IMR-90 (cell line): ENCODE results near the gene WDR48.

Experiments
- CEBPB ChIP-seq: IDR thresholded peaks from 2 replicates; pipeline ENCODE4 v1.6.1; 2012; ENCODE audit warnings: low read depth, low read length, improper control_type of control experiment
- CTCF ChIP-seq: conservative IDR thresholded peaks from 2 replicates; pipeline ENCODE4 v1.5.1; 2012; ENCODE audit warnings: mild to moderate bottlenecking, low read depth, low read length, improper control_type of control experiment
- MXI1 ChIP-seq: IDR thresholded peaks from 2 replicates; pipeline ENCODE4 v1.6.1; 2012; ENCODE audit warnings: low read depth, mild to moderate bottlenecking, low read length, moderate library complexity, borderline replicate concordance
- NFE2L2 ChIP-seq: fragments of 150-350 bp; IDR thresholded peaks from 2 replicates; pipeline ENCODE4 v1.6.1; 2016; ENCODE audit warnings: low read depth, mild to moderate bottlenecking, low read length
- RAD21 ChIP-seq: IDR thresholded peaks from 2 replicates; pipeline ENCODE4 v1.6.1; 2012; ENCODE audit warnings: low read length, improper control_type of control experiment
- USF2 ChIP-seq: fragments of 150-350 bp; IDR thresholded peaks from 2 replicates; pipeline ENCODE4 v1.6.1; 2017; ENCODE audit warnings: mild to moderate bottlenecking, antibody characterized with exemption, low read length, low read depth
- TF ChIP-seq, protein P1 (sequence below): fragments of 150-350 bp; IDR thresholded peaks from 2 replicates; pipeline ENCODE4 v1.6.1; 2016; ENCODE audit warnings: low read depth, mild to moderate bottlenecking, low read length, moderate library complexity, borderline replicate concordance

DNA sequence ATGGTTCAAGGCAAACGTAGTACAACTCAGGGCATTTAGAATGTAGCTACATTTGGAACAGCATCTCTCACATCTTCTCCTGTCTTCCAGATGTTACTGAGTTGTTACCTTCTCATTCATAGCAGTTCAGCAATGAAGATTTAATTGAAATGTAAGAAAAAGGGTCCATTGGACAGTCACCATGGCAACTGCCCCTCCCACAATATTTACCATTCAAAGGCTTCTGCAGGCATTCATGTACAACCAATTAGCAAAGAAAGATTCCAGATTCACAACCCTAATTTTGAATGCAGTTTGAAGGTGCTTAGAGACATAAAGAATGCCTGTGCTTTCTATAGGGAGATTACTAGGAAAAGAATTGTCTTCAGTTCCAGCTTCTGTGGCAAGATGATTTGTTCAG lies 22.3 kb upstream of the WDR48 start:
- TF ChIP-seq MXI1 = no peak
- no peak for TF ChIP-seq RAD21
- no peak for TF ChIP-seq USF2
- no peak for TF ChIP-seq CTCF
- TF ChIP-seq, protein P1, sequence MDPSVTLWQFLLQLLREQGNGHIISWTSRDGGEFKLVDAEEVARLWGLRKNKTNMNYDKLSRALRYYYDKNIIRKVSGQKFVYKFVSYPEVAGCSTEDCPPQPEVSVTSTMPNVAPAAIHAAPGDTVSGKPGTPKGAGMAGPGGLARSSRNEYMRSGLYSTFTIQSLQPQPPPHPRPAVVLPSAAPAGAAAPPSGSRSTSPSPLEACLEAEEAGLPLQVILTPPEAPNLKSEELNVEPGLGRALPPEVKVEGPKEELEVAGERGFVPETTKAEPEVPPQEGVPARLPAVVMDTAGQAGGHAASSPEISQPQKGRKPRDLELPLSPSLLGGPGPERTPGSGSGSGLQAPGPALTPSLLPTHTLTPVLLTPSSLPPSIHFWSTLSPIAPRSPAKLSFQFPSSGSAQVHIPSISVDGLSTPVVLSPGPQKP = no peak
- TF ChIP-seq NFE2L2 = no peak
- TF ChIP-seq CEBPB = no peak
